Uterus (tissue), 2 donors: ENCODE measurements around the gene P4HB.

Experiments used
- POLR2A ChIP-seq, 2 donors: fragments of 450-650 bp; IDR thresholded peaks; one replicate each; pipeline ENCODE4 v1.6.1; 2016; ENCODE audit warnings: antibody characterized with exemption in 2 of 2, mild to moderate bottlenecking in 1 of 2, moderate library complexity in 1 of 2
- TF ChIP-seq, protein P1 (sequence below), 4 experiments: fragments of 200-600 bp in 2 of 4; fragments of 450-650 bp in 2 of 4; sonication (generic) in 2 of 4; IDR thresholded peaks; one replicate each; pipeline ENCODE4 v1.5.1; 2016 to 2019; ENCODE audit warnings: antibody characterized with exemption in 4 of 4, mild to moderate bottlenecking in 2 of 4, moderate library complexity in 1 of 4

DNA sequence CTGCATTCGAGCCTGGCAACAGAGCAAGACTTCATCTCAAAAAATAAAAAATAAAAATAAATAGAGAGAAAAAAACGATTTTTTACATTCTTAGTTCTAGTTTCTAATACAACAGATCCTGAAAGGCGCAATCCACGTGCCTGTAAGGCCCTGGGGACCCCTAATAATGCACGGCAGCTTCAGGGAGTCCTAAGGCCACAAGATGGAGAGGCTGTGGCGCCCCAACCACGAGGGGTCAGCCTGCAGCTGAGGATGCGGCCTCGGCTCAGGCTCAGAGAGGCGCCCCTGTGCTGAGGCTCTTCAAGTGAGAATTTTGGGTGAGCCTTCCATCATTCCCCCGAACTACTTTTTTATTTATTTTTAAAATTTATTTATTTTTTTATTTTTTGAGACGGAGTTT lies 10.9 kb downstream of the P4HB start:
- TF ChIP-seq, protein P1, sequence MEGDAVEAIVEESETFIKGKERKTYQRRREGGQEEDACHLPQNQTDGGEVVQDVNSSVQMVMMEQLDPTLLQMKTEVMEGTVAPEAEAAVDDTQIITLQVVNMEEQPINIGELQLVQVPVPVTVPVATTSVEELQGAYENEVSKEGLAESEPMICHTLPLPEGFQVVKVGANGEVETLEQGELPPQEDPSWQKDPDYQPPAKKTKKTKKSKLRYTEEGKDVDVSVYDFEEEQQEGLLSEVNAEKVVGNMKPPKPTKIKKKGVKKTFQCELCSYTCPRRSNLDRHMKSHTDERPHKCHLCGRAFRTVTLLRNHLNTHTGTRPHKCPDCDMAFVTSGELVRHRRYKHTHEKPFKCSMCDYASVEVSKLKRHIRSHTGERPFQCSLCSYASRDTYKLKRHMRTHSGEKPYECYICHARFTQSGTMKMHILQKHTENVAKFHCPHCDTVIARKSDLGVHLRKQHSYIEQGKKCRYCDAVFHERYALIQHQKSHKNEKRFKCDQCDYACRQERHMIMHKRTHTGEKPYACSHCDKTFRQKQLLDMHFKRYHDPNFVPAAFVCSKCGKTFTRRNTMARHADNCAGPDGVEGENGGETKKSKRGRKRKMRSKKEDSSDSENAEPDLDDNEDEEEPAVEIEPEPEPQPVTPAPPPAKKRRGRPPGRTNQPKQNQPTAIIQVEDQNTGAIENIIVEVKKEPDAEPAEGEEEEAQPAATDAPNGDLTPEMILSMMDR (IDR thresholded peaks at IDR 0.05), result no peak
- TF ChIP-seq POLR2A (IDR thresholded peaks at IDR 0.05), result no peak
